PC-3 (cell line): ENCODE measurements around the gene CKAP4. TPM values are rescaled to one million over a fixed set of nuclear protein-coding genes. Genes with fewer than 3 reads are reported as not detected.

Source experiments
- ATAC-seq: fragments of 200-7000 bp; cut with Tn5 transposase; 2 replicates; pipeline ENCODE4 v1.9.1; 2020; ENCODE audit warnings: mild to moderate bottlenecking, moderate library complexity
- BruUV-seq: library from RNA; stranded (reverse); fragments of 400-500 nt; replicated peaks from 2 replicates; lab custom pipeline; 2021; lab: Mats Ljungman, UMichigan
- CTCF ChIA-PET: fragments of 300-600 bp; sonication (Branson Sonifier 250); formaldehyde crosslinking; loops from one replicate; lab custom pipeline; 2022; ENCODE audit warnings: antibody characterized with exemption; lab: Charles Lee
- POLR2A ChIA-PET: fragments of 300-600 bp; sonication (Branson Sonifier 250); formaldehyde crosslinking; loops from one replicate; lab custom pipeline; 2022; ENCODE audit warnings: antibody characterized with exemption; ENCODE audit not compliant: unreplicated experiment; lab: Charles Lee
- DNase-seq: peaks from one replicate; pipeline ENCODE4 v3.0.0-alpha.2; 2015
- H2AFZ ChIP-seq: fragments of 300-600 bp; sonication (generic); 2 replicates; pipeline ENCODE4 v1.6.0; 2016; ENCODE audit warnings: antibody characterized with exemption, low read length
- H3F3A ChIP-seq: fragments of 300-600 bp; sonication (generic); one replicate; pipeline ENCODE4 v1.6.0; 2017; ENCODE audit warnings: antibody characterized with exemption, low read length, control low read depth, mild to moderate bottlenecking; ENCODE audit not compliant: unreplicated experiment
- H3K27ac ChIP-seq: fragments of 300-600 bp; sonication (generic); 2 replicates; pipeline ENCODE4 v1.5.1; 2016; ENCODE audit warnings: mild to moderate bottlenecking, low read length
- H3K27me3 ChIP-seq: fragments of 300-600 bp; sonication (generic); 2 replicates; pipeline ENCODE4 v1.6.1; 2016; ENCODE audit warnings: low read length, mixed read lengths
- H3K36me3 ChIP-seq: fragments of 300-600 bp; sonication (generic); 2 replicates; pipeline ENCODE4 v1.6.1; 2016; ENCODE audit warnings: low read depth, mixed run types, low read length, mixed read lengths
- H3K4me1 ChIP-seq: fragments of 300-600 bp; sonication (generic); 2 replicates; pipeline ENCODE4 v1.5.1; 2016; ENCODE audit warnings: low read length; ENCODE audit not compliant: insufficient read depth
- H3K4me2 ChIP-seq: fragments of 300-600 bp; sonication (generic); 2 replicates; pipeline ENCODE4 v1.6.0; 2016; ENCODE audit warnings: low read length
- H3K4me3 ChIP-seq: fragments of 300-600 bp; sonication (generic); 2 replicates; pipeline ENCODE4 v1.5.1; 2016; ENCODE audit warnings: mild to moderate bottlenecking, low read length, mixed read lengths
- H3K79me2 ChIP-seq: fragments of 300-600 bp; sonication (generic); 2 replicates; pipeline ENCODE4 v1.6.1; 2017; ENCODE audit warnings: low read length, mixed read lengths
- H3K9ac ChIP-seq: fragments of 300-600 bp; sonication (generic); 2 replicates; pipeline ENCODE4 v1.6.0; 2016; ENCODE audit warnings: mild to moderate bottlenecking, low read length
- H3K9me2 ChIP-seq: fragments of 300-600 bp; sonication (generic); replicated peaks from 2 replicates; pipeline ENCODE4 v1.6.1; 2016; ENCODE audit warnings: mixed run types, low read length, mixed read lengths
- H3K9me3 ChIP-seq: fragments of 300-600 bp; sonication (generic); 2 replicates; pipeline ENCODE4 v1.6.1; 2016; ENCODE audit warnings: low read length, mixed read lengths
- H4K20me1 ChIP-seq: fragments of 300-600 bp; sonication (generic); 2 replicates; pipeline ENCODE4 v1.6.1; 2016; ENCODE audit warnings: low read length, mixed read lengths
- CTCF ChIP-seq: fragments of 300-600 bp; sonication (generic); conservative IDR thresholded peaks from 2 replicates; pipeline ENCODE4 v1.5.1; 2017; ENCODE audit warnings: antibody characterized with exemption, low read depth, mild to moderate bottlenecking, low read length
- EZH2 ChIP-seq: fragments of 300-600 bp; sonication (generic); IDR thresholded peaks from one replicate; pipeline ENCODE4 v1.6.1; 2017; ENCODE audit warnings: antibody characterized with exemption, mild to moderate bottlenecking, low read length; ENCODE audit not compliant: unreplicated experiment
- EZH2phosphoT487 ChIP-seq: fragments of 300-600 bp; sonication (generic); IDR thresholded peaks from 2 replicates; pipeline ENCODE4 v1.6.1; 2018; ENCODE audit warnings: mild to moderate bottlenecking, antibody characterized with exemption, low read length, borderline replicate concordance
- intact Hi-C: fragments of 100-400 bp; cut with micrococcal nuclease; formaldehyde crosslinking; loops from 2 replicates; pipeline ENCODE4 v1.9.0; 2023
- total RNA-seq: library from RNA; depleted of rRNA; stranded (reverse); fragments of >200 nt; gene quantifications from 2 replicates; pipeline ENCODE4 v1.2.3, GENCODE V29; 2014

CKAP4 gene
- total RNA-seq, 1 experiment from 2014 or later, result 76.3 TPM

- Histone ChIP-seq H3K27ac (no peak overlapping the region), H3K4me3 (no peak overlapping the region), H3K27me3 (0 out of 2 replicates have a peak, but pooled peaks cover 4% of the 10 kb centered on the region), H3K4me2 (no peak overlapping the region), H3K4me1 (no peaks in the 10 kb centered on the region), H4K20me1 (no peaks in the 10 kb centered on the region), H2AFZ (no peak overlapping the region), H3K36me3 (no peaks in the 10 kb centered on the region), H3F3A (no peaks in the 10 kb centered on the region), H3K9ac (no peak overlapping the region), H3K9me3 (peaks cover 9% of the 10 kb centered on the region), H3K79me2 (no peaks in the 10 kb centered on the region), H3K9me2 (no peaks in the 10 kb centered on the region)
- no peak for DNase-seq
- no peak for TF ChIP-seq EZH2
- TF ChIP-seq EZH2phosphoT487, result no peak
- intact Hi-C loops, result no loop called here
- ATAC-seq, result no peak
- ChIA-PET CTCF (no interaction called here), POLR2A (no interaction called here)
- BruUV-seq, result no TSS peak
These were observed 28.8 kb downstream of the CKAP4 start for GRCh38 chr12:106219043-106219442.

- Histone ChIP-seq H3K4me3 (no peak overlapping the region), H3K79me2 (no peaks in the 10 kb centered on the region), H3K4me1 (no peaks in the 10 kb centered on the region), H4K20me1 (no peaks in the 10 kb centered on the region), H3K9me2 (no peaks in the 10 kb centered on the region), H3K4me2 (no peak overlapping the region), H2AFZ (no peak overlapping the region), H3K27ac (no peak overlapping the region), H3K36me3 (no peaks in the 10 kb centered on the region), H3K9me3 (peaks cover 9% of the 10 kb centered on the region), H3K9ac (no peak overlapping the region), H3K27me3 (peaks cover 9% of the 10 kb centered on the region; the same call in 1 of the 2 replicates), H3F3A (no peaks in the 10 kb centered on the region)
- no peak for ATAC-seq
- intact Hi-C loops, result no loop called here
- no peak for DNase-seq
- no peak for TF ChIP-seq CTCF
- no peak for TF ChIP-seq EZH2phosphoT487
- TF ChIP-seq EZH2, result no peak
- ChIA-PET POLR2A (no interaction called here), CTCF (no interaction called here)
- no TSS peak for BruUV-seq
These were observed 30.1 kb downstream of the CKAP4 start for GRCh38 chr12:106217706-106218105.

- H3K9ac ChIP-seq, result no peak overlapping the region
- ChIA-PET POLR2A (no interaction called here), CTCF (interaction anchor here (0.7 kb wide), 1 partner anchor 753 kb away, joined by 4 read pairs; no protein-coding TSS in a partner anchor)
- BruUV-seq, result no TSS peak
- H3K36me3 ChIP-seq, result no peaks in the 10 kb centered on the region
- no peaks in the 10 kb centered on the region for H3K79me2 ChIP-seq
- intact Hi-C loops, result no loop called here
- peaks cover 24% of the 10 kb centered on the region for H3K27me3 ChIP-seq
- H3F3A ChIP-seq, result no peaks in the 10 kb centered on the region
- no peak overlapping the region for H3K4me2 ChIP-seq
- ATAC-seq (no peak), DNase-seq (no peak)
- H3K4me1 ChIP-seq, result no peaks in the 10 kb centered on the region
- no peak overlapping the region for H2AFZ ChIP-seq
- H3K4me3 ChIP-seq, result no peak overlapping the region
- no peak overlapping the region for H3K27ac ChIP-seq
- no peaks in the 10 kb centered on the region for H3K9me2 ChIP-seq
- no peaks in the 10 kb centered on the region for H4K20me1 ChIP-seq
- TF ChIP-seq EZH2phosphoT487, result no peak
- no peak for TF ChIP-seq EZH2
- TF ChIP-seq CTCF, result no peak
- peaks cover 9% of the 10 kb centered on the region for H3K9me3 ChIP-seq
These were observed 33.2 kb downstream of the CKAP4 start for GRCh38 chr12:106214571-106214970.
